Fibroblast of villous mesenchyme (primary cell): ENCODE measurements around the gene NDFIP1. TPM values are rescaled to one million over a fixed set of nuclear protein-coding genes. Genes with fewer than 3 reads are reported as not detected.

Experiments used
- DNase-seq: peaks from one replicate; pipeline ENCODE4 v3.0.0-alpha.2; 2010; ENCODE audit warnings: low read depth
- H3K4me3 ChIP-seq: 2 replicates; pipeline ENCODE4 v1.5.1; 2011; ENCODE audit warnings: low read depth, mild to moderate bottlenecking, low read length
- total RNA-seq: library from RNA; depleted of rRNA; stranded (reverse); fragments of >200 nt; gene quantifications from 2 replicates; pipeline ENCODE4 v1.2.3, GENCODE V29; 2012
- TF ChIP-seq, protein P1 (sequence below): IDR thresholded peaks from 2 replicates; pipeline ENCODE4 v1.5.1; 2012; ENCODE audit warnings: low read depth, mild to moderate bottlenecking, low read length; ENCODE audit not compliant: insufficient read depth

Gene NDFIP1
- total RNA-seq, 1 donor = 92.0 TPM

DNA sequence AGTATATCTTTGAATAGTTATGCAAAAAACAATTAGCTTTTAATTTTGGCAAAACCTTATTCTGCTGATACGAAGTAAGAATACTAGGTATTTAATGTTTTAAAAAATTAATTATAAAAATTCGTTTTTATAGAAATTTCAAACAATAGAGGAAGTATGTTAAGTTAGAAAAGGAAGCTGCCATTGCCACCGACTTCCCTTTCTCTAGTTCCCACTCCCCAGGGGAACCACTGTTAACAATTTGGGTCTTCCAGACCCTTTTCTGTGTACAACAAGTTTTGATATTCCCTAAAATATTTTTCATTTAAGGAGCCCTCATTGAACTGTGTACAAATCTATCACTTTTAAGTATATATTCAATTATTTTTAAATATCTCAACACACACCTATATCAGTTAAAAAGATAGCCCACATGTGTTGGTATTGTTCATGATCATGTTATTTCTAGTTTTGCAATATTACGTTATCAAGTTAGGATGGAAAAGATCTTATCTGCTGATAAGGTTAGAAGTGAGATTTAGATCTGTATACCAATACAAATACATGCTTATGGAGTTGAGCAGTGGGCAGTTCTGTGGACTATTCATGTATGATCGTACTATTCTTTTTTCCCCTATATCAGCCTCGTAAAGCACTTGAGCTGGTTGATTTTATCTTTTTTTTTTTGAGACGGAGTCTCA lies 25.9 kb downstream of the NDFIP1 start:
- DNase-seq = no peak
- TF ChIP-seq, protein P1, sequence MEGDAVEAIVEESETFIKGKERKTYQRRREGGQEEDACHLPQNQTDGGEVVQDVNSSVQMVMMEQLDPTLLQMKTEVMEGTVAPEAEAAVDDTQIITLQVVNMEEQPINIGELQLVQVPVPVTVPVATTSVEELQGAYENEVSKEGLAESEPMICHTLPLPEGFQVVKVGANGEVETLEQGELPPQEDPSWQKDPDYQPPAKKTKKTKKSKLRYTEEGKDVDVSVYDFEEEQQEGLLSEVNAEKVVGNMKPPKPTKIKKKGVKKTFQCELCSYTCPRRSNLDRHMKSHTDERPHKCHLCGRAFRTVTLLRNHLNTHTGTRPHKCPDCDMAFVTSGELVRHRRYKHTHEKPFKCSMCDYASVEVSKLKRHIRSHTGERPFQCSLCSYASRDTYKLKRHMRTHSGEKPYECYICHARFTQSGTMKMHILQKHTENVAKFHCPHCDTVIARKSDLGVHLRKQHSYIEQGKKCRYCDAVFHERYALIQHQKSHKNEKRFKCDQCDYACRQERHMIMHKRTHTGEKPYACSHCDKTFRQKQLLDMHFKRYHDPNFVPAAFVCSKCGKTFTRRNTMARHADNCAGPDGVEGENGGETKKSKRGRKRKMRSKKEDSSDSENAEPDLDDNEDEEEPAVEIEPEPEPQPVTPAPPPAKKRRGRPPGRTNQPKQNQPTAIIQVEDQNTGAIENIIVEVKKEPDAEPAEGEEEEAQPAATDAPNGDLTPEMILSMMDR = no peak
- H3K4me3 ChIP-seq = no peak overlapping the region

DNA sequence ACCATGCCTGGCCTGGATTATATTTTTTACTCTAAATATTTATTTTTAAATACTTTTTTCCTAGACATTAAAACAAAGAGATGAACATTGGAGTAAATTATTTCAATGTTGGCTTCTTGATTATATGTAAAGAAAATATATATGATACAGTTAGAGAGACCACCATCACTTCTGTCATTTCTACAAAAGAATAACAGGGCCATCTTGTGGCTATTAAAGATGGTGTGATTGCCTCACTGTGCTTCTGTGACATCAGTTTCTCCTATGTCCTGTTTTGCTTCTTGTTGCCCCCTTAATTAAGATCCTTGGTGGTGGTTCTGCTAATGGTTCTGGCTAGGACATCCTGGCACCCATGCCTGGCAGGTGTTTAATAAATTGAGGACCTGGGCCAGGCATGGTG lies 32.9 kb downstream of the NDFIP1 start:
- TF ChIP-seq, protein P1 = no peak
- H3K4me3 ChIP-seq = no peak overlapping the region
- no peak for DNase-seq

DNA sequence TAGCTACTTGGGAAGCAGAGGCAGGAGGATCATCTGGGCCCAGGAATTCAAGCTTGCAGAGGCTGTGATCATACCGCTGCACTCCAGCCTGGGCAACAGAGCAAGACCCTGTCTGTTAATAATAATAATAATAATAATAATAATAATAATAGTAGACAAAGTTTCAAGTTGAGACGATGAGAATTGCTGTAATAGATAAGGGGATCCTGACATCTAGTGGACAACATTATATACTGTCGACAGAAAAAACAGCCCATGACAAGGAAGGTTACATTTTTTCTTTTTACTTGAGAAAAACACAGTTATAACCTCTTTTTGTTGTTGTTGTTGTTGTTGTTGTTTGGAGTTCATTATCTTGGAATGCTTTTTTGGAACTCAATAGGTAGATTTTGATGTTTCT lies 35.3 kb downstream of the NDFIP1 start:
- no peak overlapping the region for H3K4me3 ChIP-seq
- TF ChIP-seq, protein P1 = peak; percentile 55
- peak; percentile 62 for DNase-seq

- DNase-seq = peak; percentile 68
- TF ChIP-seq, protein P1 = peak; percentile 81
- no peak overlapping the region for H3K4me3 ChIP-seq
Observed at GRCh38 chr5:142145106-142145900, 36.7 kb downstream of the NDFIP1 start.

DNA sequence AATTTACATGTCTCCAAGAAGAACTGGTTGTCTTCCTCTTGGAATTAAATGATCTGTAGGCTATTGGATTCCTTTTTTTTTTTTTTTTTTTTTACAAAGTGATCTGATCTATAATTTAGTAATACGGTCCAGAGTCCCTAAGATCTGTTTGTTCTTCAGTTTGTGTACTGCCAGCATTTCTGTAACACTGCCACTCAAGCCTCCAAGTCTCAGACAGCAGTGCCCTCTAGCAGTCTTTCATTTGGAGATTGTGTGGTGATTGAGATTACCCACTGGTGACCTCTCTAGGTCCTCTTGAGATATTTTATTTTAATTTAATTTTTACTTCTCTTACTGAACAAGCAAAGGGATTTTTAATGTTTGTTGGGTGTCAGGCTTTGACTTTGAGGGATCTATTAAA lies 40.8 kb downstream of the NDFIP1 start:
- DNase-seq = no peak
- TF ChIP-seq, protein P1 = no peak
- no peak overlapping the region for H3K4me3 ChIP-seq

- no peak overlapping the region for H3K4me3 ChIP-seq
- TF ChIP-seq, protein P1 = no peak
Observed at GRCh38 chr5:142150431-142150830, 41.9 kb downstream of the NDFIP1 start.

More at GRCh38 chr5:142150431-142150830, 41.9 kb downstream of the NDFIP1 start:
- DNase-seq = no peak
